Erythroblast (primary cell): ENCODE measurements around the gene MYL4.
A peak's percentile ranks its signal among the peaks of the same experiment; 100 is the strongest.

Experiments
- DNase-seq, 2 experiments: peaks; one replicate each; lab custom pipeline; 2025; lab: John Stamatoyannopoulos, UW
- GATA1 ChIP-seq: IDR thresholded peaks from 2 replicates; pipeline ENCODE4 v1.6.1; 2011; ENCODE audit warnings: low read depth, mild to moderate bottlenecking, control low read depth, low read length, moderate library complexity
- POLR2A ChIP-seq: IDR thresholded peaks from 2 replicates; pipeline ENCODE4 v1.6.1; 2011; ENCODE audit warnings: mild to moderate bottlenecking, low read length

The MYL4 gene

GRCh38 chr17:47222047-47222446, 12.9 kb downstream of the MYL4 start:
- no peak for DNase-seq
- no peak for TF ChIP-seq POLR2A
- TF ChIP-seq GATA1, result no peak

- TF ChIP-seq POLR2A (no peak), GATA1 (no peak)
- no peak for DNase-seq
Measured at GRCh38 chr17:47223007-47223406, 13.9 kb downstream of the MYL4 start.

- TF ChIP-seq POLR2A (no peak), GATA1 (no peak)
- DNase-seq, result no peak
Measured at GRCh38 chr17:47223460-47223859, 14.3 kb downstream of the MYL4 start.

- DNase-seq, result peak; percentile 47 to 61
Measured at GRCh38 chr17:47224077-47224476, 14.9 kb downstream of the MYL4 start.

- TF ChIP-seq GATA1 (no peak), POLR2A (no peak)
- no peak for DNase-seq
Measured at GRCh38 chr17:47224966-47225365, 15.8 kb downstream of the MYL4 start.

- DNase-seq, result peak in 1 of 2 experiments; percentile 53
- TF ChIP-seq GATA1 (no peak), POLR2A (no peak)
Measured at GRCh38 chr17:47225436-47225858, 16.3 kb downstream of the MYL4 start.

GRCh38 chr17:47225911-47226688, 17.0 kb downstream of the MYL4 start:
- no peak for DNase-seq
- TF ChIP-seq POLR2A (peak; percentile 11), GATA1 (no peak)

- no peak for TF ChIP-seq GATA1
- TF ChIP-seq POLR2A, result no peak
- DNase-seq, result no peak
Measured at GRCh38 chr17:47227862-47228261, 18.7 kb downstream of the MYL4 start.

- DNase-seq, result peak; percentile 88 to 90
- TF ChIP-seq POLR2A, result no peak
- no peak for TF ChIP-seq GATA1
Measured at GRCh38 chr17:47229535-47230443, 20.6 kb downstream of the MYL4 start.

- no peak for TF ChIP-seq POLR2A
- DNase-seq, result no peak
Measured at GRCh38 chr17:47230864-47231263, 21.7 kb downstream of the MYL4 start.

GRCh38 chr17:47231334-47231733, 22.2 kb downstream of the MYL4 start:
- no peak for DNase-seq
- no peak for TF ChIP-seq POLR2A
- TF ChIP-seq GATA1, result no peak

GRCh38 chr17:47231866-47232265, 22.7 kb downstream of the MYL4 start:
- no peak for TF ChIP-seq GATA1
- TF ChIP-seq POLR2A, result no peak

GRCh38 chr17:47232465-47232864, 23.3 kb downstream of the MYL4 start:
- DNase-seq, result no peak
- TF ChIP-seq GATA1 (no peak), POLR2A (no peak)

More at GRCh38 chr17:47231866-47232265, 22.7 kb downstream of the MYL4 start:
- no peak for DNase-seq

- DNase-seq, result no peak
- TF ChIP-seq GATA1 (no peak), POLR2A (no peak)
Measured at GRCh38 chr17:47235506-47235905, 26.4 kb downstream of the MYL4 start.
